Liver (tissue), 3 donors: ENCODE measurements around the gene KIAA0825.

Source experiments
- ATF3 ChIP-seq: IDR thresholded peaks from 2 replicates; pipeline ENCODE4 v1.6.1; 2016; ENCODE audit warnings: antibody characterized with exemption
- CTCF ChIP-seq: fragments of 150-350 bp; IDR thresholded peaks from 2 replicates; pipeline ENCODE4 v1.5.1; 2017; ENCODE audit warnings: improper control_type of control experiment, low read depth, low read length; ENCODE audit not compliant: missing input control
- EGR1 ChIP-seq, 2 donors: IDR thresholded peaks; 2 replicates each; pipeline ENCODE4 v1.6.1; 2016 to 2018; ENCODE audit warnings: antibody characterized with exemption in 2 of 2, low read depth in 2 of 2
- FOXA1 ChIP-seq: IDR thresholded peaks from 2 replicates; pipeline ENCODE4 v1.6.1; 2016; ENCODE audit warnings: antibody characterized with exemption
- GABPA ChIP-seq, 2 donors: IDR thresholded peaks in 1 of 2; conservative IDR thresholded peaks in 1 of 2; 2 replicates each; pipeline ENCODE4 v1.6.1; 2016; ENCODE audit warnings: antibody characterized with exemption in 2 of 2, mild to moderate bottlenecking in 1 of 2, moderate library complexity in 1 of 2
- HNF4A ChIP-seq, 2 donors: conservative IDR thresholded peaks; 2 replicates each; pipeline ENCODE4 v1.6.1; 2016; ENCODE audit warnings: antibody characterized with exemption in 2 of 2, mild to moderate bottlenecking in 2 of 2
- JUND ChIP-seq, 2 donors: IDR thresholded peaks; 2 replicates each; pipeline ENCODE4 v1.6.1; 2016; ENCODE audit warnings: antibody characterized with exemption in 2 of 2
- MAX ChIP-seq: IDR thresholded peaks from 2 replicates; pipeline ENCODE4 v1.6.1; 2016; ENCODE audit warnings: antibody characterized with exemption
- RAD21 ChIP-seq, 2 donors: IDR thresholded peaks; 2 replicates each; pipeline ENCODE4 v1.6.1; 2016; ENCODE audit warnings: antibody characterized with exemption in 2 of 2, mild to moderate bottlenecking in 2 of 2
- REST ChIP-seq: IDR thresholded peaks from 2 replicates; pipeline ENCODE4 v1.6.1; 2016; ENCODE audit warnings: antibody characterized with exemption, mild to moderate bottlenecking
- SP1 ChIP-seq: IDR thresholded peaks from 2 replicates; pipeline ENCODE4 v1.6.1; 2018; ENCODE audit warnings: antibody characterized with exemption, mild to moderate bottlenecking
- TAF1 ChIP-seq: conservative IDR thresholded peaks from 2 replicates; pipeline ENCODE4 v1.6.1; 2016; ENCODE audit warnings: antibody characterized with exemption, mild to moderate bottlenecking
- YY1 ChIP-seq: IDR thresholded peaks from 2 replicates; pipeline ENCODE4 v1.6.1; 2016; ENCODE audit warnings: antibody characterized with exemption, mild to moderate bottlenecking
- ZBTB33 ChIP-seq: IDR thresholded peaks from 2 replicates; pipeline ENCODE4 v1.6.1; 2016; ENCODE audit warnings: antibody characterized with exemption
- donor health status: healthy.
- donor health status: healthy.

- TF ChIP-seq CTCF (no peak), SP1 (no peak), JUND (IDR thresholded peaks at IDR 0.05) (no peak), YY1 (no peak), ATF3 (no peak), EGR1 (IDR thresholded peaks at IDR 0.05; ENCODE audit: low read depth in 2 of 2) (no peak), MAX (no peak), ZBTB33 (no peak), HNF4A (conservative IDR thresholded peaks at IDR 0.05) (no peak), TAF1 (no peak), REST (no peak), RAD21 (IDR thresholded peaks at IDR 0.05) (no peak), GABPA (IDR thresholded peaks at IDR 0.05 in 1 of 2, conservative IDR thresholded peaks at IDR 0.05 in 1 of 2) (no peak), FOXA1 (no peak)
These were observed 401.2 kb downstream of the KIAA0825 start for GRCh38 chr5:94217216-94217615.
